ENCODE measurements around the gene SLC17A8. TPM values are rescaled to one million over a fixed set of nuclear protein-coding genes. Genes with fewer than 3 reads are reported as not detected.

Gene SLC17A8
- total and polyA plus RNA-seq, 2 donors from 2014 or later = 0.09 to 0.16 TPM

DNA sequence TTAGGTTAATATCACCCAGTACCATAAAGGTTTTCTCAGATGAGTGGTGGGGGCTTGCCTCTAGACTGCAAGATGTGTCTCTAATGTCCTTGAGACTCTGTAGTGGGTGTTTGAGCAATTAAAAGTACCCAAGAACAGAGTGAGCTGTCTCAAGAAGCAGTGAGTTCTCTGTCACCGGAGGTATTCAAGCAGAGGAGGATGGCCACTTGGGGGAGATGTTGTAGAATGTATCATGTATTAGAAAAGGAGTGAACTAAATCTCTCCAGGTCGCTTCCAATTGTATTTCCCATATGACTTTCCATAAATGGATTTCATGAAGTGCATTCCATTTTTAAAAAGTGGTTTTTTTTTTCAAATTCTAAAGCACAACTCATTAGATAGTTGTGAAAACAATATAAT lies 35.0 kb downstream of the SLC17A8 start:
- intact Hi-C loops (cut with DNase I) = no loop called here
- Histone ChIP-seq H3K9me3 (ENCODE audit: control insufficient read depth in 2 of 3, insufficient read depth in 1 of 3, low read length in 3 of 3) (no peaks in the 10 kb centered on the region), H3K4me3 (ENCODE audit: low read length in 3 of 3) (no peak overlapping the region), H3K27ac (ENCODE audit: low read depth in 2 of 2, low read length in 2 of 2) (no peak overlapping the region), H3K27me3 (ENCODE audit: control insufficient read depth, insufficient read depth, low read length) (no peaks in the 10 kb centered on the region), H3K9ac (ENCODE audit: low read length in 3 of 3) (no peak overlapping the region), H3K4me1 (ENCODE audit: control insufficient read depth in 2 of 3, insufficient read depth in 2 of 3, low read depth in 1 of 3, low read length in 3 of 3) (no peaks in the 10 kb centered on the region), H3K36me3 (ENCODE audit: control insufficient read depth in 2 of 3, insufficient read depth in 3 of 3, low read length in 3 of 3) (no peaks in the 10 kb centered on the region)
- TF ChIP-seq, protein P1, sequence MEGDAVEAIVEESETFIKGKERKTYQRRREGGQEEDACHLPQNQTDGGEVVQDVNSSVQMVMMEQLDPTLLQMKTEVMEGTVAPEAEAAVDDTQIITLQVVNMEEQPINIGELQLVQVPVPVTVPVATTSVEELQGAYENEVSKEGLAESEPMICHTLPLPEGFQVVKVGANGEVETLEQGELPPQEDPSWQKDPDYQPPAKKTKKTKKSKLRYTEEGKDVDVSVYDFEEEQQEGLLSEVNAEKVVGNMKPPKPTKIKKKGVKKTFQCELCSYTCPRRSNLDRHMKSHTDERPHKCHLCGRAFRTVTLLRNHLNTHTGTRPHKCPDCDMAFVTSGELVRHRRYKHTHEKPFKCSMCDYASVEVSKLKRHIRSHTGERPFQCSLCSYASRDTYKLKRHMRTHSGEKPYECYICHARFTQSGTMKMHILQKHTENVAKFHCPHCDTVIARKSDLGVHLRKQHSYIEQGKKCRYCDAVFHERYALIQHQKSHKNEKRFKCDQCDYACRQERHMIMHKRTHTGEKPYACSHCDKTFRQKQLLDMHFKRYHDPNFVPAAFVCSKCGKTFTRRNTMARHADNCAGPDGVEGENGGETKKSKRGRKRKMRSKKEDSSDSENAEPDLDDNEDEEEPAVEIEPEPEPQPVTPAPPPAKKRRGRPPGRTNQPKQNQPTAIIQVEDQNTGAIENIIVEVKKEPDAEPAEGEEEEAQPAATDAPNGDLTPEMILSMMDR (IDR thresholded peaks at IDR 0.05; ENCODE audit: borderline replicate concordance, extremely low read depth, insufficient read depth) = peak; percentile 40
- peak; percentile 47 for FAIRE-seq
- DNase-seq = no peak

DNA sequence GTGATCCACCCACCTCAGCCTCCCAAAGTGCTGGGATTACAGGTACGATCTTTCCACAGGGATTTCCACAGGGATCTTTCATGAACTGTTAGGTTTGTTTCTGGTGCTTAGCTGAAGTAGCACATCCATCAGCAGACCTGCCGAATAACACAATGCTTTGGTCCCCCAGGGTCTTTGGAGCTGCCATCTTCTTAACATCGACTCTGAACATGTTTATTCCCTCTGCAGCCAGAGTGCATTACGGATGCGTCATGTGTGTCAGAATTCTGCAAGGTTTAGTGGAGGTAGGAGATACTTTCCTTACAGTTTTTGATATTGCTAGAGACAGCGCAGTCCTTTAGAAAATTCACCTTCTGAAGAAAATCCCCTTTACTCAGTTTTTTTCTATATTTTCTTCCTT lies 36.3 kb downstream of the SLC17A8 start:
- Histone ChIP-seq H3K4me1 (ENCODE audit: control insufficient read depth in 2 of 3, insufficient read depth in 2 of 3, low read depth in 1 of 3, low read length in 3 of 3) (no peaks in the 10 kb centered on the region), H3K4me3 (ENCODE audit: low read length in 3 of 3) (no peak overlapping the region), H3K36me3 (ENCODE audit: control insufficient read depth in 2 of 3, insufficient read depth in 3 of 3, low read length in 3 of 3) (no peaks in the 10 kb centered on the region), H3K27ac (ENCODE audit: low read depth in 2 of 2, low read length in 2 of 2) (no peak overlapping the region), H3K9ac (ENCODE audit: low read length in 3 of 3) (no peak overlapping the region), H3K9me3 (ENCODE audit: control insufficient read depth in 2 of 3, insufficient read depth in 1 of 3, low read length in 3 of 3) (no peaks in the 10 kb centered on the region), H3K27me3 (ENCODE audit: control insufficient read depth, insufficient read depth, low read length) (no peaks in the 10 kb centered on the region)
- TF ChIP-seq, protein P1 (IDR thresholded peaks at IDR 0.05; ENCODE audit: borderline replicate concordance, extremely low read depth, insufficient read depth) = no peak
- DNase-seq = no peak
- no peak for FAIRE-seq
- intact Hi-C loops (cut with DNase I) = no loop called here

DNA sequence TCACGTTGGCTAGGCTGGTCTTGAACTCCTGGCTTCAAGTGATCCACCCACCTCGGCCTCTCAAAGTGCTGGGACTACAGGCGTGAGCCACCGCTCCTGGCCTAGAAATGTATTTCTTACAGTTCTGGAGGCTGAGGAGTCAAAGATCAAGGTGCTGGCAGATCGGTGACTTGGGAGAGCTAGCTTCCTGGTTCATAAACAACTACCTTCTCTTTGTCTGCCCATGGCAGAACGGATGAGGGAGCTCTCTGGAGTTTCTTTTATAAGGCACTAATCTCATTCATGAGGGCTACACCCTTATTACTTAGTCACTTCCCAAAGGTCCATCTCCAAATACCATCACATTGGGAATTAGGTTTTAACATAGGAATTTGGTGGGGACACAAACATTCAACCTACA lies 38.9 kb downstream of the SLC17A8 start:
- intact Hi-C loops (cut with DNase I) = no loop called here
- DNase-seq (no peak), FAIRE-seq (no peak)
- H3K27ac ChIP-seq (ENCODE audit: low read depth in 2 of 2, low read length in 2 of 2) = no peak overlapping the region
- TF ChIP-seq, protein P1 (IDR thresholded peaks at IDR 0.05; ENCODE audit: borderline replicate concordance, extremely low read depth, insufficient read depth) = no peak
- H3K36me3 ChIP-seq (ENCODE audit: control insufficient read depth in 2 of 3, insufficient read depth in 3 of 3, low read length in 3 of 3) = no peaks in the 10 kb centered on the region
- H3K9me3 ChIP-seq (ENCODE audit: control insufficient read depth in 2 of 3, insufficient read depth in 1 of 3, low read length in 3 of 3) = no peaks in the 10 kb centered on the region
- no peaks in the 10 kb centered on the region for H3K27me3 ChIP-seq (ENCODE audit: control insufficient read depth, insufficient read depth, low read length)
- no peak overlapping the region for H3K4me3 ChIP-seq (ENCODE audit: low read length in 3 of 3)
- H3K9ac ChIP-seq (ENCODE audit: low read length in 3 of 3) = no peak overlapping the region
- no peaks in the 10 kb centered on the region for H3K4me1 ChIP-seq (ENCODE audit: control insufficient read depth in 2 of 3, insufficient read depth in 2 of 3, low read depth in 1 of 3, low read length in 3 of 3)

DNA sequence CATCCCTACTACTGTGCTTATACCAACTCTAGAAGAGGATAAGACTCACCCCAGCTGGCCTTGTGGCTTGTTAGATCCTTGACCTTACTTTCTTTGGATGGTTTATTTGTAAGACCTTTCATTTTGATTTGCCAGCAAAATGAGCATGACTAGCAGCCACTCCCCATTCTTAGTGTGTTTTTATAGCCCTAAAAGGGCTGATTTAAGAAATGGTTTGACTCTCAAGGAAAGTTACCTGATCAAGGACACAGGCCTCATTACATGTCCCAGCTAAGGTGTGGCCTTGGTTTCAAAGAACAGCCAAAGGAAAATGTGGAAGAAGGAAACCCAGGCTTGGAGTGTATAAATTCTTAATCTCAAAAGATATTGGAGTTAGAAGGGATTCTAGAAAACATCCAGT lies 41.4 kb downstream of the SLC17A8 start:
- H3K9ac ChIP-seq (ENCODE audit: low read length in 3 of 3) = no peak overlapping the region
- TF ChIP-seq, protein P1 (IDR thresholded peaks at IDR 0.05; ENCODE audit: borderline replicate concordance, extremely low read depth, insufficient read depth) = no peak
- H3K4me1 ChIP-seq (ENCODE audit: control insufficient read depth in 2 of 3, insufficient read depth in 2 of 3, low read depth in 1 of 3, low read length in 3 of 3) = no peaks in the 10 kb centered on the region
- intact Hi-C loops (cut with DNase I) = no loop called here
- no peaks in the 10 kb centered on the region for H3K27me3 ChIP-seq (ENCODE audit: control insufficient read depth, insufficient read depth, low read length)
- FAIRE-seq (no peak), DNase-seq (no peak)
- H3K36me3 ChIP-seq (ENCODE audit: control insufficient read depth in 2 of 3, insufficient read depth in 3 of 3, low read length in 3 of 3) = no peaks in the 10 kb centered on the region
- no peaks in the 10 kb centered on the region for H3K9me3 ChIP-seq (ENCODE audit: control insufficient read depth in 2 of 3, insufficient read depth in 1 of 3, low read length in 3 of 3)
- no peak overlapping the region for H3K27ac ChIP-seq (ENCODE audit: low read depth in 2 of 2, low read length in 2 of 2)
- no peak overlapping the region for H3K4me3 ChIP-seq (ENCODE audit: low read length in 3 of 3)
